ENCODE data around the gene ARHGAP40.
A peak's percentile ranks its signal among the peaks of the same experiment; 100 is the strongest.

ARHGAP40 gene

DNA sequence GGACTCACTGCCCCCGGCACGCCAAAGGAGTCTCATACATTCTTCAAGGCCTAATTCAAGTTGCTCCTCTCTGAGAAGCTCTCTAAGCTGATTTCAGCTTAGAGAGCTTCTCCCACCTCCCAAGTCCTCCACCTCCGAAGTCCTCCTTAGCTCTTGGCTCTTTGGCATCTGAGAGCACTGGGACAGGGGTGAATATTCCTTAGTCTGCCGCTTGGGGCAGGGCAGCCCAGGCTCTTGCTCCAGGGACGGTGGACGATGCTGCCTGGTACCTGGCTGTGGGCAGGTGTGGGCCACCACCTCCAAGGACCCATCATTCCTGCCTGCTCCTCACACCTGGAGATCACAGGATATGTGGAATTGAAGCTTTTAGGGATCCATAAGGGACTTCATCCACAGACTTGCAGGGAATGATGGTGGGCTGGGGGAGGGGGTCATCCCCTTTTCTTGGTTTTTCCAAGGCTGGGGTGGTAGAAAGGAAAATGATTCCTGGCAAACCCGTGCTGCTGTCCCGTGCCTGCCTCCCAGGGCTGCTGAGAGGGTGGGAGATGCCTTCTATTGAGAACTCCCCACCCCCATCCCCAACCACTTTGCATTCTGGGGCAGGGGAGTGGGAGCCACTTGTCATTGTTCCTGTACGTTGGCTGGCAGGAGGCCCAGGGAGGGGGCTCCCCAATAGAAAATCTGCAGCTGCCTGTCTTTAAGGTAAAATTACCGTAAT, 57.4 kb downstream of the ARHGAP40 start:
- CTCF ChIA-PET, result interaction anchor here (0.5 to 2.5 kb wide), 32 partner anchors 9 to 407 kb away, joined by 3 to 15 read pairs (median 4); partner anchors contain the start of gene ACTR5
- H3K27ac ChIP-seq (ENCODE audit: extremely low read depth, low read depth, low read length), result no peak overlapping the region
- TF ChIP-seq, protein P1, sequence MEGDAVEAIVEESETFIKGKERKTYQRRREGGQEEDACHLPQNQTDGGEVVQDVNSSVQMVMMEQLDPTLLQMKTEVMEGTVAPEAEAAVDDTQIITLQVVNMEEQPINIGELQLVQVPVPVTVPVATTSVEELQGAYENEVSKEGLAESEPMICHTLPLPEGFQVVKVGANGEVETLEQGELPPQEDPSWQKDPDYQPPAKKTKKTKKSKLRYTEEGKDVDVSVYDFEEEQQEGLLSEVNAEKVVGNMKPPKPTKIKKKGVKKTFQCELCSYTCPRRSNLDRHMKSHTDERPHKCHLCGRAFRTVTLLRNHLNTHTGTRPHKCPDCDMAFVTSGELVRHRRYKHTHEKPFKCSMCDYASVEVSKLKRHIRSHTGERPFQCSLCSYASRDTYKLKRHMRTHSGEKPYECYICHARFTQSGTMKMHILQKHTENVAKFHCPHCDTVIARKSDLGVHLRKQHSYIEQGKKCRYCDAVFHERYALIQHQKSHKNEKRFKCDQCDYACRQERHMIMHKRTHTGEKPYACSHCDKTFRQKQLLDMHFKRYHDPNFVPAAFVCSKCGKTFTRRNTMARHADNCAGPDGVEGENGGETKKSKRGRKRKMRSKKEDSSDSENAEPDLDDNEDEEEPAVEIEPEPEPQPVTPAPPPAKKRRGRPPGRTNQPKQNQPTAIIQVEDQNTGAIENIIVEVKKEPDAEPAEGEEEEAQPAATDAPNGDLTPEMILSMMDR (tag by site-specific recombination; IDR thresholded peaks at IDR 0.05), result peak; percentile 26; the same call in 1 of the 2 replicates
- TF ChIP-seq ZNF791 (tag by site-specific recombination; IDR thresholded peaks at IDR 0.05), result no peak
- TF ChIP-seq ZBTB17 (tag by site-specific recombination; IDR thresholded peaks at IDR 0.05), result 0 out of 2 replicates have a peak, but pooled peaks have one; percentile 21
- H3K4me1 ChIP-seq (ENCODE audit: control insufficient read depth, insufficient read depth, low read length), result no peaks in the 10 kb centered on the region
- no peak overlapping the region for H3K4me3 ChIP-seq (ENCODE audit: low read depth, low read length)
- no peaks in the 10 kb centered on the region for H3K9me3 ChIP-seq (ENCODE audit: control insufficient read depth, insufficient read depth, low read depth, low read length)
- POLR2A ChIA-PET, result no interaction called here
- H3K36me3 ChIP-seq (ENCODE audit: control insufficient read depth in 2 of 2, insufficient read depth in 1 of 2, low read length in 2 of 2), result no peaks in the 10 kb centered on the region

DNA sequence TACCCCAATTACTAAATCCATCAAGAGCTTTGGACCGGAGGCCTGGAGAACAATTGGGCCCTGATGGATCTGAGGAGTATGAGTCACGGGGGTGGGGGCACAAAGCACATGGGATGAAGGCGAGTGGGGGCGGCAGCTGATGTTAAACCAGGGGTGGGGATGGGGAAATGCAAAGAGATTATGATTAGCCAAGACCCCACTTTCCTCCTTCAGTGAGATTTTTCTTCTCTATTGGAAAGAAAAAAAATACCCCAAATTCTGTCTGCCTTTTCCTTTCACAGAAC, 57.9 kb downstream of the ARHGAP40 start:
- ChIA-PET CTCF (interaction anchor here (0.5 to 2.5 kb wide), 19 partner anchors 9 to 407 kb away, joined by 3 to 15 read pairs (median 5); partner anchors contain the start of gene ACTR5), POLR2A (no interaction called here)
- TF ChIP-seq ZNF701 (tag by site-specific recombination; IDR thresholded peaks at IDR 0.05) (no peak), ZFHX2 (tag by site-specific recombination; conservative IDR thresholded peaks at IDR 0.05) (peak; percentile 35; the same call in 1 of the 2 replicates)
- Histone ChIP-seq H3K4me3 (ENCODE audit: low read depth, low read length) (no peak overlapping the region), H3K9me3 (ENCODE audit: control insufficient read depth, insufficient read depth, low read depth, low read length) (no peaks in the 10 kb centered on the region), H3K27ac (ENCODE audit: extremely low read depth, low read depth, low read length) (no peak overlapping the region), H3K4me1 (ENCODE audit: control insufficient read depth, insufficient read depth, low read length) (no peaks in the 10 kb centered on the region), H3K36me3 (ENCODE audit: control insufficient read depth in 2 of 2, insufficient read depth in 1 of 2, low read length in 2 of 2) (no peaks in the 10 kb centered on the region)

DNA sequence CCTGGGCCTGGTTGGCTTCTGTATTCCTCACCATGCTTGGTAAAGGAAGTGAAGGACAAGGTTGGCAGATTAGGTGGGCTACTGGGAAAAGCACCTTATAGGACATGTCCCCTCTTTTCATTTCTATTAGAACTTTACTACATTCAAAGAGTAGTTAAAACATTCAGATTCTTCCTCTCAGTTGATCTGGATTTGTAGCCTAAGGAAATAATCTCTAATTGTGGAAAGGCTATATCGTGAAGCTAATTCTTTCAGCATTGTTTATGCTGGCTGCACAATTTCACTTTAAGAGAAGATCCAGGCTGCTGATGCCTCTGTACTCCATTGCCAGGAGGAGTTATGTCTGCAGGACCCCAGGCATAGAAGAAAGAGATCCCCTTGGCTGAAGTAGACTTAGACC, 58.8 kb downstream of the ARHGAP40 start:
- TF ChIP-seq ZNF747 (tag by site-specific recombination; IDR thresholded peaks at IDR 0.05) (no peak), ZBTB48 (tag by site-specific recombination; IDR thresholded peaks at IDR 0.05) (no peak), ZNF24 (tag by site-specific recombination; IDR thresholded peaks at IDR 0.05) (no peak), ZNF791 (tag by site-specific recombination; IDR thresholded peaks at IDR 0.05) (no peak), ZNF701 (tag by site-specific recombination; IDR thresholded peaks at IDR 0.05) (no peak), ZBTB8A (tag by site-specific recombination; IDR thresholded peaks at IDR 0.05) (no peak), ZNF214 (tag by site-specific recombination; IDR thresholded peaks at IDR 0.05; ENCODE audit: borderline replicate concordance) (no peak), KLF7 (tag by site-specific recombination; IDR thresholded peaks at IDR 0.05; ENCODE audit: borderline replicate concordance) (no peak), ZNF624 (tag by site-specific recombination; IDR thresholded peaks at IDR 0.05) (no peak), ZNF548 (tag by site-specific recombination; IDR thresholded peaks at IDR 0.05) (no peak)
- TF ChIP-seq, protein P2, sequence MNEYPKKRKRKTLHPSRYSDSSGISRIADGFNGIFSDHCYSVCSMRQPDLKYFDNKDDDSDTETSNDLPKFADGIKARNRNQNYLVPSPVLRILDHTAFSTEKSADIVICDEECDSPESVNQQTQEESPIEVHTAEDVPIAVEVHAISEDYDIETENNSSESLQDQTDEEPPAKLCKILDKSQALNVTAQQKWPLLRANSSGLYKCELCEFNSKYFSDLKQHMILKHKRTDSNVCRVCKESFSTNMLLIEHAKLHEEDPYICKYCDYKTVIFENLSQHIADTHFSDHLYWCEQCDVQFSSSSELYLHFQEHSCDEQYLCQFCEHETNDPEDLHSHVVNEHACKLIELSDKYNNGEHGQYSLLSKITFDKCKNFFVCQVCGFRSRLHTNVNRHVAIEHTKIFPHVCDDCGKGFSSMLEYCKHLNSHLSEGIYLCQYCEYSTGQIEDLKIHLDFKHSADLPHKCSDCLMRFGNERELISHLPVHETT (tag by site-specific recombination; IDR thresholded peaks at IDR 0.05), result no peak
- TF ChIP-seq, protein P3, sequence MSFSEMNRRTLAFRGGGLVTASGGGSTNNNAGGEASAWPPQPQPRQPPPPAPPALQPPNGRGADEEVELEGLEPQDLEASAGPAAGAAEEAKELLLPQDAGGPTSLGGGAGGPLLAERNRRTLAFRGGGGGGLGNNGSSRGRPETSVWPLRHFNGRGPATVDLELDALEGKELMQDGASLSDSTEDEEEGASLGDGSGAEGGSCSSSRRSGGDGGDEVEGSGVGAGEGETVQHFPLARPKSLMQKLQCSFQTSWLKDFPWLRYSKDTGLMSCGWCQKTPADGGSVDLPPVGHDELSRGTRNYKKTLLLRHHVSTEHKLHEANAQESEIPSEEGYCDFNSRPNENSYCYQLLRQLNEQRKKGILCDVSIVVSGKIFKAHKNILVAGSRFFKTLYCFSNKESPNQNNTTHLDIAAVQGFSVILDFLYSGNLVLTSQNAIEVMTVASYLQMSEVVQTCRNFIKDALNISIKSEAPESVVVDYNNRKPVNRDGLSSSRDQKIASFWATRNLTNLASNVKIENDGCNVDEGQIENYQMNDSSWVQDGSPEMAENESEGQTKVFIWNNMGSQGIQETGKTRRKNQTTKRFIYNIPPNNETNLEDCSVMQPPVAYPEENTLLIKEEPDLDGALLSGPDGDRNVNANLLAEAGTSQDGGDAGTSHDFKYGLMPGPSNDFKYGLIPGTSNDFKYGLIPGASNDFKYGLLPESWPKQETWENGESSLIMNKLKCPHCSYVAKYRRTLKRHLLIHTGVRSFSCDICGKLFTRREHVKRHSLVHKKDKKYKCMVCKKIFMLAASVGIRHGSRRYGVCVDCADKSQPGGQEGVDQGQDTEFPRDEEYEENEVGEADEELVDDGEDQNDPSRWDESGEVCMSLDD (tag by site-specific recombination; IDR thresholded peaks at IDR 0.05), result no peak
- TF ChIP-seq, protein P4, sequence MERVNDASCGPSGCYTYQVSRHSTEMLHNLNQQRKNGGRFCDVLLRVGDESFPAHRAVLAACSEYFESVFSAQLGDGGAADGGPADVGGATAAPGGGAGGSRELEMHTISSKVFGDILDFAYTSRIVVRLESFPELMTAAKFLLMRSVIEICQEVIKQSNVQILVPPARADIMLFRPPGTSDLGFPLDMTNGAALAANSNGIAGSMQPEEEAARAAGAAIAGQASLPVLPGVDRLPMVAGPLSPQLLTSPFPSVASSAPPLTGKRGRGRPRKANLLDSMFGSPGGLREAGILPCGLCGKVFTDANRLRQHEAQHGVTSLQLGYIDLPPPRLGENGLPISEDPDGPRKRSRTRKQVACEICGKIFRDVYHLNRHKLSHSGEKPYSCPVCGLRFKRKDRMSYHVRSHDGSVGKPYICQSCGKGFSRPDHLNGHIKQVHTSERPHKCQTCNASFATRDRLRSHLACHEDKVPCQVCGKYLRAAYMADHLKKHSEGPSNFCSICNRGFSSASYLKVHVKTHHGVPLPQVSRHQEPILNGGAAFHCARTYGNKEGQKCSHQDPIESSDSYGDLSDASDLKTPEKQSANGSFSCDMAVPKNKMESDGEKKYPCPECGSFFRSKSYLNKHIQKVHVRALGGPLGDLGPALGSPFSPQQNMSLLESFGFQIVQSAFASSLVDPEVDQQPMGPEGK (tag by site-specific recombination; IDR thresholded peaks at IDR 0.05), result no peak
- H3K4me1 ChIP-seq (ENCODE audit: control insufficient read depth, insufficient read depth, low read length), result no peaks in the 10 kb centered on the region
- H3K36me3 ChIP-seq (ENCODE audit: control insufficient read depth in 2 of 2, insufficient read depth in 1 of 2, low read length in 2 of 2), result no peaks in the 10 kb centered on the region
- no peak overlapping the region for H3K27ac ChIP-seq (ENCODE audit: extremely low read depth, low read depth, low read length)
- ChIA-PET CTCF (interaction anchor here (0.7 to 2.4 kb wide), 3 partner anchors 13 to 248 kb away, joined by 3 to 6 read pairs (median 3); no protein-coding TSS in a partner anchor), POLR2A (no interaction called here)
- no peak overlapping the region for H3K4me3 ChIP-seq (ENCODE audit: low read depth, low read length)
- no peaks in the 10 kb centered on the region for H3K9me3 ChIP-seq (ENCODE audit: control insufficient read depth, insufficient read depth, low read depth, low read length)
